ENCODE data around the gene ZNF440. TPM values are rescaled to one million over a fixed set of nuclear protein-coding genes. Genes with fewer than 3 reads are reported as not detected.

ZNF440 gene
- total RNA-seq = 9.4 and 12.1 TPM in 2 replicates

DNA sequence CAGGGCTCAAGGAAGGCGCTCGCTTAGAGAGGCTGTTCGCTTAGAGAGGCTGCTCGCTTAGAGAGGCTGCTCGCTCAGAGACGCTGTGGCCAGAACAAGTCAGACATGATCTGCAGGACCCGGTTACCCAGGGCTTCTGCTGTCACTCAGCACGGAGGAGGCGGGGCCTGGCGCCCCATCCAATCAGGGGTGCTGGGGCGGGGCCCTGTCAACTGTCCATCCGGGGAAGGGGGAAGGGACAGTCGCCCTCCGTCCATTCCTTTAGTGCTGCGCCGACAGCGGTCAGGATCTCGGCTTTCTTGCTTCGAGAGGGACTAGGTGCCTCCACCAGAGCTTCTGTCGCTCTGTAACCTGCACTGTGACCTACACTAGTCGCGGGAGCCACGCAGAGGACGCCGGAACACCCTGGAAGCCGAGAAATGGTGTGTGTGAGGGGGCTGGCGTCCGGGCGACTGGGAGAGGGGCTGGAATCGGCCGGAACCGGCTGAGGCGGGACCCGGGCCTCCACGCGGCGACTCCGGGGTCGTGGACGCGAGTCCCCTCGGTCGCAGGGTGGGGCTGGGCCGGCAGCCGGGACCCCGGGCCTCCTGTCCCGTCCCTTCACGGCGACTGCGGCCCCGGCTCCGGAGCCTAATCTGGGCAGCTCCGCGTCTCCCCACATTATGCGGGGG lies at the start of gene ZNF440:
TSS of gene ZNF440 (plus strand) at position 245 of the 671 bp plus-strand sequence. CDS start at position 420, 175 bp downstream.

GRCh38 chr19:11766597-11767591 lies 47.2 kb upstream of the ZNF440 start, which contains the start of gene ZNF441:
Gene ZNF441, plus strand, starts transcription at chr19:11767000. Its CDS starts 194 bp downstream, at chr19:11767194.

GRCh38 chr19:11798391-11799330 lies 15.4 kb upstream of the ZNF440 start, which contains the start of gene ZNF491:
Gene ZNF491, plus strand, starts transcription at chr19:11798523. Its CDS starts 7,431 bp downstream, at chr19:11805954.

DNA sequence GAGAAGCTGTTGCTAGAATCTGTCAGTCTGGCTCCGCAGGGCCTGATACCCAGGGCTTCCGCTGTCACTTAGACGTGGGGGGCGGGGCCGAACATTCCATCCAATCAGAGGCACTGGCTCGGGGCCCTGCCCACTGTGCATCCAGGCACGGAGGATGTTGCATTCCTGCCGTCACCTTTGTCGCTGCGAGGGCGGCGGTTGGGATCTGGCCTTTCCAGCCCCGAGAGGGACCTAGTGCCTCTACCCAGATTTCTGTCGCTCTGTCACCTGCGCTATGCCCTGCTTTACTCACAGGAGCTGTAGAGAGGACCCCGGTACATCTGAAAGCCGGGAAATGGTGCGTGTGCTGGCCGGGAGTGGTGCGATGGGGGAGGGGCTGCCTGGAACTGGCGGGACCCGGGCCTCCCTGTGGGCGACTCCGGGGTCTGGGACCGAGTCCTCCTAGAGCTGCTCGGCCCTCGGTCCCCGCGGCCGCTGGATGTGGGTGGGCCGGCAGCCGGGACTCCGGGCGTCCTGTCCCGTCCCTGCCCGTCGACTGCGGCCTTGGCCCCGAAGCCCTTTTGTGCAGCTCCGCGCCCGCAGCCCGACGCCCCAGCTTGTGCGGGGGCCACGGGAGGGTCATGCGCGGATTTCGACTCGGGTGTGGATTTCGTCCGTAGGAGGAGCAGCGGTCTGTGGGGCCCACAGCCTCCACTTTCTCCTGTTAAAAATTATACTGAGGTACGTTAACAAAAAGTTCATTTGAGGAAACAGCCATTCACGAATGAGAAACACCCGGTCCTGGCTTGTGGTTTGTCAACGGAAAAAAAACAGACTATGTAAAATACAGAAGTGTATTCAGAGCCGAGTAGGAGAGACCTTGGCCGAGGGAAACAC lies 34.8 kb downstream of the ZNF440 start, which contains the start of gene ZNF439:
TSS of gene ZNF439 (plus strand) at position 133 of the 876 bp plus-strand sequence. CDS start at position 275, 142 bp downstream.

Other genes starting within 250 kb of the ZNF440 start
- gene ACP5, start 236.6 kb upstream of the ZNF440 start, total RNA-seq = 0.38 and 3.1 TPM in 2 replicates
- 19.4 and 30.2 TPM in 2 replicates for gene ZNF627, start 216.8 kb upstream of the ZNF440 start, total RNA-seq
- 9.9 and 11.5 TPM in 2 replicates for gene ZNF823, start 75.3 kb upstream of the ZNF440 start, total RNA-seq
- 12.7 and 16.1 TPM in 2 replicates for gene ZNF441, start 47.3 kb upstream of the ZNF440 start, total RNA-seq
- 2.9 and 3.9 TPM in 2 replicates for gene ZNF491, start 15.8 kb upstream of the ZNF440 start, total RNA-seq
- gene ZNF439, start 34.5 kb downstream of the ZNF440 start, total RNA-seq = 7.3 and 14.1 TPM in 2 replicates
- gene ZNF69, start 73.5 kb downstream of the ZNF440 start, total RNA-seq = 10.0 and 12.1 TPM in 2 replicates
- gene ZNF700, start 110.8 kb downstream of the ZNF440 start, total RNA-seq = 8.8 and 11.0 TPM in 2 replicates
- 1.2 and 2.8 TPM in 2 replicates for gene ZNF763, start 150.8 kb downstream of the ZNF440 start, total RNA-seq
- 5.6 and 9.9 TPM in 2 replicates for gene ZNF433, start 221.4 kb downstream of the ZNF440 start, total RNA-seq
- 0.58 TPM in 1 of 2 replicates, not detected in the other for gene ZNF878, start 238.7 kb downstream of the ZNF440 start, total RNA-seq

All from regular cardiac myocyte (primary cell).